Suprapubic skin (tissue), 3 donors: ENCODE data around the gene ARSB.

Experiments
- POLR2A ChIP-seq, 2 donors: fragments of 450-650 bp; IDR thresholded peaks; one replicate each; pipeline ENCODE4 v1.6.1; 2017; ENCODE audit warnings: antibody characterized with exemption in 2 of 2, mild to moderate bottlenecking in 2 of 2, moderate library complexity in 2 of 2
- TF ChIP-seq, protein P1 (sequence below), 2 donors: fragments of 200-600 bp in 1 of 2; fragments of 450-650 bp in 1 of 2; sonication (generic) in 1 of 2; IDR thresholded peaks; one replicate each; pipeline ENCODE4 v1.5.1; 2016 to 2019; ENCODE audit warnings: antibody characterized with exemption in 2 of 2, mild to moderate bottlenecking in 1 of 2, moderate library complexity in 1 of 2

DNA sequence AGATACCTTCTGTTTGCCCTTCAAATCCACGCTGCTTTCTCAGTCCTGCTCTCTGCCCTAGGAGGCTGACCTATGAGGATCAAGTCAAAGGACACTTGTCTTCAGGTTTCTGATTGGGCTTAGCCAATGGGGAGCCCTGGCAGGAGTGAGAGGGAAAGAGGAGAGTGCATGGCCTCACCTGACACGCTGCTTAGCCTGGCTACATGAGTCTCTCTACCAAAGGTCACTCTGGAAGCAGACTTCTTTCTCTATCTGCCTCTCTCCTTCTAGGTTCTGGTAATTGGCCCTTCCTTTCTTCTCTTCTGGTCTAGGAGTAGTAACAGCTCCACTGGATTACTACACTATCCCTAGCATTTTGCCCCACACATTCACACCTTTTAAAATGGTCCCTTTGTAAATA, 13.1 kb downstream of the ARSB start:
- TF ChIP-seq, protein P1, sequence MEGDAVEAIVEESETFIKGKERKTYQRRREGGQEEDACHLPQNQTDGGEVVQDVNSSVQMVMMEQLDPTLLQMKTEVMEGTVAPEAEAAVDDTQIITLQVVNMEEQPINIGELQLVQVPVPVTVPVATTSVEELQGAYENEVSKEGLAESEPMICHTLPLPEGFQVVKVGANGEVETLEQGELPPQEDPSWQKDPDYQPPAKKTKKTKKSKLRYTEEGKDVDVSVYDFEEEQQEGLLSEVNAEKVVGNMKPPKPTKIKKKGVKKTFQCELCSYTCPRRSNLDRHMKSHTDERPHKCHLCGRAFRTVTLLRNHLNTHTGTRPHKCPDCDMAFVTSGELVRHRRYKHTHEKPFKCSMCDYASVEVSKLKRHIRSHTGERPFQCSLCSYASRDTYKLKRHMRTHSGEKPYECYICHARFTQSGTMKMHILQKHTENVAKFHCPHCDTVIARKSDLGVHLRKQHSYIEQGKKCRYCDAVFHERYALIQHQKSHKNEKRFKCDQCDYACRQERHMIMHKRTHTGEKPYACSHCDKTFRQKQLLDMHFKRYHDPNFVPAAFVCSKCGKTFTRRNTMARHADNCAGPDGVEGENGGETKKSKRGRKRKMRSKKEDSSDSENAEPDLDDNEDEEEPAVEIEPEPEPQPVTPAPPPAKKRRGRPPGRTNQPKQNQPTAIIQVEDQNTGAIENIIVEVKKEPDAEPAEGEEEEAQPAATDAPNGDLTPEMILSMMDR (IDR thresholded peaks at IDR 0.05) = no peak
- TF ChIP-seq POLR2A (IDR thresholded peaks at IDR 0.05) = no peak
